Body of pancreas (tissue), 4 donors: Measurements from ENCODE around the gene SOWAHA. TPM values are rescaled to one million over a fixed set of nuclear protein-coding genes. Genes with fewer than 3 reads are reported as not detected.
A peak's percentile ranks its signal among the peaks of the same experiment; 100 is the strongest.

Experiments
- ATAC-seq: fragments of 150-250 bp; one replicate; pipeline ENCODE4 v1.9.1; 2016
- DNase-seq, 4 donors: peaks; one replicate each; pipeline ENCODE4 v3.0.0-alpha.2; 2019
- H3K27ac ChIP-seq, 4 donors: fragments of 200-600 bp; sonication (generic); 1 replicate in 3 of 4; 2 replicates in 1 of 4; pipeline versions ENCODE4 v1.5.1 to v1.6.1; 2016 to 2019; ENCODE audit warnings: mild to moderate bottlenecking in 1 of 4, mixed read lengths in 1 of 4, moderate library complexity in 1 of 4
- H3K27me3 ChIP-seq, 2 donors: fragments of 200-600 bp; sonication (generic); one replicate each; pipeline ENCODE4 v1.6.0; 2016; ENCODE audit warnings: mild to moderate bottlenecking in 1 of 2
- H3K36me3 ChIP-seq, 2 donors: fragments of 200-600 bp; sonication (generic); replicated peaks in 1 of 2; 2 replicates each; pipeline ENCODE4 v1.5.1; 2016; ENCODE audit warnings: low read depth in 2 of 2; ENCODE audit not compliant: insufficient read depth in 1 of 2
- H3K4me1 ChIP-seq: fragments of 200-600 bp; sonication (generic); one replicate; pipeline ENCODE4 v1.6.0; 2016
- H3K4me3 ChIP-seq, 2 donors: fragments of 200-600 bp; sonication (generic); 1 replicate in 1 of 2; 2 replicates in 1 of 2; pipeline ENCODE4 v1.5.1; 2016 to 2019
- H3K9me3 ChIP-seq, 3 donors: fragments of 200-600 bp; sonication (generic); 1 replicate in 2 of 3; 2 replicates in 1 of 3; pipeline ENCODE4 v1.5.1; 2016
- CTCF ChIP-seq, 7 experiments: fragments of 450-650 bp in 4 of 7; fragments of 200-600 bp in 3 of 7; sonication (generic) in 3 of 7; IDR thresholded peaks; one replicate each; pipeline ENCODE4 v1.5.1; 2016 to 2019; ENCODE audit warnings: antibody characterized with exemption in 7 of 7
- POLR2A ChIP-seq, 3 donors: fragments of 450-650 bp; IDR thresholded peaks; one replicate each; pipeline ENCODE4 v1.6.1; 2016; ENCODE audit warnings: antibody characterized with exemption in 3 of 3, mild to moderate bottlenecking in 2 of 3
- WGBS, 2 donors: methylation state at CpG; one replicate each; pipeline ENCODE4 v1.1.5; 2017; 5-methylcytosine and 5-hydroxymethylcytosine counted together
- intact Hi-C: fragments of 100-400 bp; cut with DNase I; formaldehyde crosslinking; loops from one replicate; pipeline ENCODE4 v1.15.1; 2023
- total RNA-seq, 2 donors: library from RNA; depleted of rRNA; stranded (reverse); fragments of >200 nt; gene quantifications; one replicate each; pipeline ENCODE4 v1.1.0, GENCODE V29; 2016

The SOWAHA gene
- total RNA-seq, 2 donors from 2014 or later: 7.3 to 9.6 TPM

GRCh38 chr5:132808448-132808847 is 4.7 kb upstream of the SOWAHA start:
- Histone ChIP-seq H3K27ac (peak overlapping the region in 2 of 4 donors; percentile 25 to 75), H3K27me3 (no peaks in the 10 kb centered on the region), H3K36me3 (no peaks in the 10 kb centered on the region), H3K4me3 (no peak overlapping the region), H3K9me3 (no peaks in the 10 kb centered on the region), H3K4me1 (peaks cover 38% of the 10 kb centered on the region)
- DNase-seq (peak in 1 of 4 donors; percentile 31), ATAC-seq (no peak)
- intact Hi-C loops: no loop called here
- no peak for TF ChIP-seq POLR2A (IDR thresholded peaks at IDR 0.05)
- TF ChIP-seq CTCF (IDR thresholded peaks at IDR 0.05): no peak
- WGBS, 2 donors: 5 to 23% methylated on average over 2 of the region's 2 CpGs

- ATAC-seq (no peak), DNase-seq (no peak)
- TF ChIP-seq POLR2A (IDR thresholded peaks at IDR 0.05): no peak
- no peak for TF ChIP-seq CTCF (IDR thresholded peaks at IDR 0.05)
- intact Hi-C loops: no loop called here
- no peaks in the 10 kb centered on the region for H3K27me3 ChIP-seq
- peak overlapping the region in 2 of 4 donors; percentile 25 to 75 for H3K27ac ChIP-seq
- 38 to 47% methylated on average over 3 of the region's 3 CpGs for WGBS, 2 donors
- no peaks in the 10 kb centered on the region for H3K9me3 ChIP-seq
- H3K4me3 ChIP-seq: no peak overlapping the region
- no peaks in the 10 kb centered on the region for H3K36me3 ChIP-seq
- H3K4me1 ChIP-seq: peaks cover 41% of the 10 kb centered on the region
These were observed 4.2 kb upstream of the SOWAHA start for GRCh38 chr5:132808866-132809265.

GRCh38 chr5:132810605-132811004 is 2.5 kb upstream of the SOWAHA start:
- H3K27me3 ChIP-seq: no peaks in the 10 kb centered on the region
- peaks cover 46% of the 10 kb centered on the region for H3K4me1 ChIP-seq
- no peak for ATAC-seq
- 89 to 90% methylated on average over 5 of the region's 5 CpGs for WGBS, 2 donors
- intact Hi-C loops: no loop called here
- DNase-seq: no peak
- TF ChIP-seq CTCF (IDR thresholded peaks at IDR 0.05) (no peak), POLR2A (IDR thresholded peaks at IDR 0.05) (no peak)
- no peak overlapping the region for H3K27ac ChIP-seq
- H3K9me3 ChIP-seq: no peaks in the 10 kb centered on the region
- H3K36me3 ChIP-seq: no peaks in the 10 kb centered on the region
- no peak overlapping the region for H3K4me3 ChIP-seq

GRCh38 chr5:132812123-132812765 is 858 bp upstream of the SOWAHA start:
- Histone ChIP-seq H3K27me3 (no peaks in the 10 kb centered on the region), H3K9me3 (no peaks in the 10 kb centered on the region), H3K4me3 (no peak overlapping the region), H3K36me3 (no peaks in the 10 kb centered on the region), H3K4me1 (peaks cover 40% of the 10 kb centered on the region), H3K27ac (no peak overlapping the region)
- no peak for TF ChIP-seq CTCF (IDR thresholded peaks at IDR 0.05)
- no peak for TF ChIP-seq POLR2A (IDR thresholded peaks at IDR 0.05)
- ATAC-seq: no peak
- 50 to 60% methylated on average over 18 of the region's 18 CpGs for WGBS, 2 donors
- DNase-seq: no peak
- intact Hi-C loops: no loop called here
